ENCODE data around the gene CMIP.
A peak's percentile ranks its signal among the peaks of the same experiment; 100 is the strongest.

- TF ChIP-seq CTCF (IDR thresholded peaks at IDR 0.05) (peak in 1 of 4 experiments; percentile 17), POLR2A (IDR thresholded peaks at IDR 0.05) (no peak), POLR2AphosphoS5 (IDR thresholded peaks at IDR 0.05) (peak in 2 of 4 donors; percentile 12 to 41), EP300 (IDR thresholded peaks at IDR 0.05) (no peak)
Observed at GRCh38 chr16:81445143-81445961, 744 bp downstream of the CMIP start.

Measured in sigmoid colon (tissue), 4 donors.